Activated naive CD4-positive, alpha-beta T cell treated with anti-CD3 and anti-CD28 coated beads, Interleukin-2, amount 10 ng/mL, durations not matched to agents 5 hours and 36 hours (primary cell): Measurements from ENCODE around the gene VANGL2. TPM values are rescaled to one million over a fixed set of nuclear protein-coding genes. Genes with fewer than 3 reads are reported as not detected.

Experiments used
- total RNA-seq, 2 experiments: library from RNA; stranded (reverse); gene quantifications; one replicate each; pipeline ENCODE4 v1.2.3, GENCODE V29; 2021

Gene VANGL2
- not detected for total RNA-seq

DNA sequence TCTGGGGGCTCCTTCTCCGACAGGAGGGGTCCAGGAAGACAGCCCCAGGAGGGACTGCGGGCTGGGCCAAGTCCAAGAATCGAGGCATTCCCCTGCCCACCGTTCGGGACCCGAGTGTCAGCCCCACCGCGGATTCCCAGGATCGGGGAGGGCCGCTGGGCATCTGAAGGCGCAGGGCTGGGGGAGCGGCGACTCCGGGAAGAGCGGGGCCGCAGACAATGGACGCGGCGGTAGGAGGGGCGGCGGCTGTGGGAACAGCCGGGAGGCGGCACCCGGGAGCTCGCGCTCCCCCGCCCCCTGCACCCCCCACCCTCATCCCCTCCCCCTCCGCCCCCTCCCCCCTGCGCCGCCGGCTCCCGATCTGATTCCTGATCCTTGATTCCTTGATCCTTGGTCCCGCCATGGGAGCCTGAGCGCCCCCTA lies at the start of gene VANGL2:
Gene VANGL2, plus strand, starts transcription at position 342 of the 423 bp plus-strand sequence. CDS start 15,274 bp downstream, outside the sequence.

GRCh38 chr1:160366731-160367515 lies 33.4 kb upstream of the VANGL2 start, which contains the start of gene NHLH1:
Gene NHLH1 (plus strand): TSS chr1:160367071. CDS start chr1:160370732, 3,661 bp downstream.

Other genes starting within 250 kb of the VANGL2 start
- gene ATP1A4, start 249.0 kb upstream of the VANGL2 start, total RNA-seq, result not detected
- gene CASQ1, start 210.0 kb upstream of the VANGL2 start, total RNA-seq, result under 1 TPM in 1 of 2 experiments, not detected in 1; 0.35 TPM
- 10 to 100 TPM; 30.9 to 33.6 TPM for gene PEA15, start 195.2 kb upstream of the VANGL2 start, total RNA-seq
- 100 to 1,000 TPM; 113 to 118 TPM for gene DCAF8, start 138.0 kb upstream of the VANGL2 start, total RNA-seq
- gene PEX19, start 115.4 kb upstream of the VANGL2 start, total RNA-seq, result 10 to 100 TPM; 46.1 to 51.2 TPM
- 100 to 1,000 TPM; 127 to 131 TPM for gene COPA, start 57.3 kb upstream of the VANGL2 start, total RNA-seq
- gene NCSTN, start 57.2 kb upstream of the VANGL2 start, total RNA-seq, result 10 to 100 TPM; 66.9 to 69.6 TPM
- gene NHLH1, start 33.5 kb upstream of the VANGL2 start, total RNA-seq, result under 1 TPM; 0.18 to 0.29 TPM
- gene SLAMF6, start 122.7 kb downstream of the VANGL2 start, total RNA-seq, result 10 to 100 TPM; 23.8 to 24.3 TPM
- 1 to 10 TPM; 5.4 to 6.3 TPM for gene CD84, start 178.9 kb downstream of the VANGL2 start, total RNA-seq
- 10 to 100 TPM; 52.2 to 54.0 TPM for gene SLAMF1, start 246.5 kb downstream of the VANGL2 start, total RNA-seq